ENCODE results near the gene ELMO1. TPM values are rescaled to one million over a fixed set of nuclear protein-coding genes. Genes with fewer than 3 reads are reported as not detected.

The ELMO1 gene
- polyA plus RNA-seq, 1 donor from 2014 or later: 86.5 TPM

DNA sequence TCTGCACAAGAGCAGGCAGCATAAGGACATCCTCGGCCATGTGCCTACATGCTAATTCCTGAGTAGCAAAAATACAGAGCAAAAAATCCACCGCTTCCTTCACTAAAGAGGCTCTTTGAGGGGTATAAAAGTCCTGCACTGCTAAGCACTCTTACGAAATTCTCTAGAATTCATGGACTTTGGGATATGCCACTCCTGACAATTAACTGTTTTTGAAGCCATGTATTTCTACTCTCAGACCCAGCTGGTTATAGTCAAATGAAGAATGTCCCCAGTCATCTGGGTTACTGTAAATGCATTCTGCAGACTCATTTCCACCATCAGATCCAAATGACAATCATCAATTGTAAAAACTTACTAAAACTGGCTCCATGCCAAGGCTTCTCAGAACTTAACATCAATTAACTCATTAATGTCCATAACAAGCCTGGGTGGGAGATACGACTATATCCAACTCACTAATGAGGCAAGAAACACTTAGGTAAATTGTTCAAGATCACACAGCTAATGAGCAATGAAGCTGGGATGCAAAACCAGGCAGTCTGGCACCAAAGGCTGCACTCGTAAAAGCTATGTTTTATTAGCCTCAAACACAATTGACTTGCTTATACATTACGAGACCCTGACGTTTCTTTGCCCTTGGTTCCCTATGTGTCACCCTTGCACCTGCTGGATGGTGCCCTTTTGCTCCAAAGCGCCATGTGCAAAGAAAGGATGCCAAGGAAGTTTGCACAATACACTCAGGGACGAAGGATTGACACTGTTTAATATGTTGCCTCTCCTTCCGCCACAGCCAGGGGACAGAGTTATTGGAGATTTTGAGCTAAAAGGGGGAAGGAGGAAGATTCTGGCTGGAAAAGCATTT is 250.4 kb downstream of the ELMO1 start:
- no peak overlapping the region for H3K27ac Mint-ChIP-seq
- no peaks in the 10 kb centered on the region for H3K27me3 Mint-ChIP-seq
- no peak overlapping the region for H3K4me3 Mint-ChIP-seq
- peaks cover 17 to 20% (median 19%) of the 10 kb centered on the region in 3 donors for H3K4me1 Mint-ChIP-seq
- H3K9me3 Mint-ChIP-seq: no peaks in the 10 kb centered on the region
- H3K36me3 Mint-ChIP-seq: no peaks in the 10 kb centered on the region

DNA sequence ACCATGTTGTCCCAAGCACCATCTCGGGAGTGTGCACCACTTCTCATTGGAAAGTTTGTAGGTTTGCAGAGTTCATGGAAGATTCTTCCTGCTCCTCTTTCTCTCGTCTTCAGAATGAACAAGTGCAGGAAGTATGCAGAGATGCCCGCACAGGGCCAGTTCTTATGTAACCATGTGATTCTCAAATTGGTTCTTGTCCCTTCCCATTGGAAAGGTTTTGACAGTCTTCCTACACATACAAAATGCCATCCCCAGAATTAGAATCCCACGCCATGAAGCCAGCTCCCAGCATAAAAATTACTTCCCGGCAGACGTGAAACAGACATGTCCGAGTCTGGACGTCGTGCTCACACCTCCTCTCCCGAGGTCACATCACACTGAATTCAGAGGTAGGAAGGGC is 251.6 kb downstream of the ELMO1 start:
- Mint-ChIP-seq H3K4me3 (no peak overlapping the region), H3K27me3 (no peaks in the 10 kb centered on the region), H3K4me1 (peaks cover 17 to 21% (median 20%) of the 10 kb centered on the region in 3 donors), H3K27ac (no peak overlapping the region), H3K9me3 (no peaks in the 10 kb centered on the region), H3K36me3 (no peaks in the 10 kb centered on the region)

DNA sequence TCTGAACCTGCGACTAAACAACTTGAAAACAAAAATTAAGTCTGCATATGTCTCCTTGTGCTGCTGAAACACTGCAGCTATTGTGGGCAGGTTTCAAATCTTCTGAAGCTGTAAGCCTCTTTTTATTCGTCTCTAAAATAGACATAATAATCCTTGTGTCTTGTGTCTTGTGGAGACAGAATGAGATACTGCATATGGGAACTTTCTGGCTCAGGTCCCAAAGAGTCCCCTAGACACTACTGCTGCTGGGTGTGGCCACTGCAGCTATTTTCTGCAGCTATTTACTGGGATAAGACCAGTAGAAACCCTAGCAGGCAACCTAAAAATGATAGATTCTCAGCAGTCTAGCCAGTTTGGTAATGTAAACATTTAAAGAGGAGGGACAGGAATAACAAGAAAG is 252.0 kb downstream of the ELMO1 start:
- H3K9me3 Mint-ChIP-seq: no peaks in the 10 kb centered on the region
- H3K27me3 Mint-ChIP-seq: no peaks in the 10 kb centered on the region
- H3K36me3 Mint-ChIP-seq: no peaks in the 10 kb centered on the region
- H3K4me1 Mint-ChIP-seq: peaks cover 17 to 20% (median 18%) of the 10 kb centered on the region in 3 donors
- H3K4me3 Mint-ChIP-seq: no peak overlapping the region
- H3K27ac Mint-ChIP-seq: peak overlapping the region in 1 of 3 donors; percentile 23

DNA sequence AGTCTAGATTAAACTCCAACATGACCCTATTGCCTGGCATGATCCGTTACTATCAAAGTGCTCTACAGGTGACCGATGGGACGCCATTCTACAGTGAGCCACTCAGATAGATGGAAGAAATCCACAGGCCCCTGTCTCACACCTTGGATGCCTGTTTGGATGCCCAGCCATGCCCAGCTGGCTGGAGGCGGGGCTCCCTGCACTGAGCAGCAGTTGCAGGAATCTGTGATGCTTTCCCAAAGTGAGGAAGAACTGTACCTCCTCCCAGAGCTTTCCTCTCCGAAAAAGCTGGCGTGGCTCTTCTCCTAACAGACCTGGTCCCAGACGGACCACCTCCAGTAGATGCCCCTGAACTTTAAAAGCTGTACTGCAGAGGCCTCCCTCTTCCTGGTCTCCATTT is 253.3 kb downstream of the ELMO1 start:
- Mint-ChIP-seq H3K36me3 (peaks cover 2% of the 10 kb centered on the region), H3K4me1 (peaks cover 10 to 14% (median 11%) of the 10 kb centered on the region in 3 donors), H3K9me3 (no peaks in the 10 kb centered on the region), H3K27me3 (no peaks in the 10 kb centered on the region), H3K4me3 (no peak overlapping the region), H3K27ac (no peak overlapping the region)

DNA sequence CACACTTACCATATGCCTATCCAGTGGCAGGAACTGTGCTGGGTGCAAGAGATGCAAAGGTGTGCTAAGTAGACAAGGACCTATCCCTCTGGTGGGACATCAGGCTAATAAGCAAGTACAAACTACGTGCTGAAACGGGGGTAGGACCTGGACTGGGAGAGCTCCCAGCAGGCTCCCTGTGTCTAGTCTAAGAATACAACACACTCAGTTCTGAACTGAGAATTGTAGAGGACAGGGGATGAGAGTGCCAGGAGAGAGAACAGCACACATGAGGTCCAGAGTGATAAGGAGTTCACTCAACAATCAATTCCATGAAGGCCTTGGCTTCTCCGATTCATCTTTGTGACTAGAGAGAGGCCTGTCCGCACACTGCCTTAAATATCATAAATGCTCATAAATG is 253.7 kb downstream of the ELMO1 start:
- peaks cover 2% of the 10 kb centered on the region for H3K36me3 Mint-ChIP-seq
- no peak overlapping the region for H3K4me3 Mint-ChIP-seq
- no peak overlapping the region for H3K27ac Mint-ChIP-seq

DNA sequence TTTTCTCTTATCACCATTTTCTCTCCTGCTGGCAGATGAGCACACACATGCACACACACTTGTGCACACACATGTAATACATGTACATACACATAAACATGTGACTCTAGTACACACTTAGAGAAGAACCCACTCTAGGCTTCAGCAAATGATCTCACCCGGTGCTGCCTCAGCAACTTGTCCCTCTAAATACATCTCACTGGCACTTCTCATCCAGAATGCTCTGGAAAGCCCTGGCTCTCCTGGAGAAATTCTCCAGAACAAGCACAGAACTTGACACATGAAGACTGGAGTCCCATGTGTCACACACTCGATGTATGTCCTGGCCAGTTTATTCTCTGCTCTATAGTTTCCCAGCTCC is 254.9 kb downstream of the ELMO1 start:
- no peak overlapping the region for H3K4me3 Mint-ChIP-seq
- peaks cover 2% of the 10 kb centered on the region for H3K36me3 Mint-ChIP-seq
- no peaks in the 10 kb centered on the region for H3K27me3 Mint-ChIP-seq
- peaks cover 2 to 8% (median 4%) of the 10 kb centered on the region in 3 donors for H3K4me1 Mint-ChIP-seq
- no peak overlapping the region for H3K27ac Mint-ChIP-seq
- no peaks in the 10 kb centered on the region for H3K9me3 Mint-ChIP-seq

More for the DNA sequence above, 253.7 kb downstream of the ELMO1 start:
- H3K9me3 Mint-ChIP-seq: no peaks in the 10 kb centered on the region
- H3K27me3 Mint-ChIP-seq: no peaks in the 10 kb centered on the region
- H3K4me1 Mint-ChIP-seq: peaks cover 7 to 11% (median 10%) of the 10 kb centered on the region in 3 donors

DNA sequence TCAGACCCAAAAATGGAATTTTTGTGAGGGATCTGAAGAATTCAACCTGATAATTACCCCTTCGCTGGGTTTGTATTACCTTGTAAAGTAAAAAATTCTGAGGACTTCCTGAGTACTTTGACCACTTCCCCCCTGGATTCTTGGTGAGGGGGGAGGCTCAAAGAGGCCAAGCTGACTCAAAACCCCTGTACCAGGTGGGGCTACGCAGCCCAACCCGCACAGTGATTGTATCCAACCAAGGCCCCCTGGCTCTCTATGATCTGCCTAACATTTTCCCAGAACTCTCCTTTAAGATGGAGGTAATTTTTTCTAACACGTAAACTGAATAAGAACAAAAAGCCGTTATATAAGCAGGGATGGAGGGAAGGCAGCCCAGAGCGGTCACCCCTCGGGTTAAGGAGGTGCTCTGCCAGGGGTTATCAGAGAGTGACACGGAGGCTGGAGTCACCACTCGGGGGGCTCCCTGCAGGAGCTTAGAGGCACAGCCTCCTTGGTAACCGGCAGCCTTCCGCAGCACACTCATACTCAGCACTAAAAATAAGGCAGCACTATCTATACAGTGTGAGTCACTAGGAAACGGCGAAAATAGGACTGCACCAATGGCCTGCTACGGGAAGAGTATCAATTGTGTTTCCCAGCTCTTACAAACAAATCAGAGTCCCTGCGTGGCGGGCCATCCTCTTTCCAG is 255.4 kb downstream of the ELMO1 start:
- no peak overlapping the region for H3K27ac Mint-ChIP-seq
- H3K27me3 Mint-ChIP-seq: no peaks in the 10 kb centered on the region
- no peak overlapping the region for H3K4me3 Mint-ChIP-seq
- peaks cover 2% of the 10 kb centered on the region for H3K36me3 Mint-ChIP-seq
- peaks cover 2 to 5% (median 5%) of the 10 kb centered on the region in 3 donors for H3K4me1 Mint-ChIP-seq
- no peaks in the 10 kb centered on the region for H3K9me3 Mint-ChIP-seq

DNA sequence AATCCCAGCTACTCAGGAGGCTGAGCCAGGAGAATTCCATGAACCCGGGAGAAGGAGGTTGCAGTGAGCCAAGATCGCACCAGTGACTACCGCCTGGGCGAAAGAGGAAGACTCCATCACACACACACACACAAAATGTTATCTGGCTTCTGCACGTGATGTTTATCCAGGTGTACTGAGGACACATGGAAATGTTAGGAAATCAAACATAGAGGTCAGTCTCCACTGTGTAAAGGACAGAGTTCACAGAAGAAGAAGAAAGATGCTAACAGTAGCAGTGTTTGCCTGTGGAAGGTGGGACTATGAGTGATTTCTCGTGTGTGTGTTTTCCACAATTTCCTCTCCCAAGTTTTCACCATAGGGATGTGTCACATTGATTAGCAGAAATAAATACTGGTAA is 256.9 kb downstream of the ELMO1 start:
- H3K9me3 Mint-ChIP-seq: no peaks in the 10 kb centered on the region
- no peak overlapping the region for H3K27ac Mint-ChIP-seq
- H3K27me3 Mint-ChIP-seq: no peaks in the 10 kb centered on the region
- no peak overlapping the region for H3K4me3 Mint-ChIP-seq
- peaks cover 2 to 10% (median 7%) of the 10 kb centered on the region in 3 donors for H3K4me1 Mint-ChIP-seq
- H3K36me3 Mint-ChIP-seq: peaks cover 2% of the 10 kb centered on the region

DNA sequence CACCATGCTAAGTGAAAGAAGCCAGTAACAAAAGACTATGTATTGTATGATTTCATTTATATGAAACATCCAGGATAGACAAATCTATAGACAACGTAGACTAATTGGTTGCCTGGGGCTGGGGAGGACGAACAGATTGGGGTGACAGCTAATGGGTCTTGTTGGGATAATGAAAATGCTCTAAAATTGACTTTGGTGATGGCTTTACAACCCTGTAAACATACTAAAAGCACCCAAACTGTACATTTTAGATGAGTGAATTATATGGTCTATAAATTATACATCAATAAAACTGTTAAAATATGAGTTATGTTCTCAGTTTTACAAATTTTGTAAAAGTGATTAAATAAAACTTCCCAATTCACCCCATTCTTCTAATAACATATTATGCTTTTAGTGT is 261.5 kb downstream of the ELMO1 start:
- Mint-ChIP-seq H3K4me1 (peaks cover 0 to 5% (median 3%) of the 10 kb centered on the region in 3 donors), H3K27ac (no peak overlapping the region), H3K27me3 (no peaks in the 10 kb centered on the region), H3K36me3 (peaks cover 2% of the 10 kb centered on the region), H3K4me3 (no peak overlapping the region), H3K9me3 (no peaks in the 10 kb centered on the region)

DNA sequence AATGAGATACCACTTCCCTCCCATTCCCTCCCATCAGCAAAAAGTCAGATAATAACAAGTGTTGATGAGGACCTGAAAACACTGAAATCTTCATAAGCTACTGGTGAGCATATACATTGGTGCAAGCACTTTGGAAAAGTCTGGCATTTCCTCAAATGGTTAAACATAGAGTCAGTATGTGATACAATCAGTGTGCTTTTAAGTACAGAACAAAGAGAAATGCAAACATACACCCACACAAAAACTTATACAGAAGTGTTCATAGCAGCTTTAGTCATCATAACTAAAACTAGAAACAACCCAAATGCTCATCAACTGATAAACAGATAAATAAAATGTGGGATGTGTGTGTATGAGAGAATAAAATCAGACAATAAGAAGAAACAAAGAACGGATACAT is 261.9 kb downstream of the ELMO1 start:
- H3K9me3 Mint-ChIP-seq: no peaks in the 10 kb centered on the region
- H3K4me1 Mint-ChIP-seq: peaks cover 0 to 5% (median 3%) of the 10 kb centered on the region in 3 donors
- H3K36me3 Mint-ChIP-seq: peaks cover 2% of the 10 kb centered on the region
- no peak overlapping the region for H3K4me3 Mint-ChIP-seq
- H3K27ac Mint-ChIP-seq: no peak overlapping the region
- no peaks in the 10 kb centered on the region for H3K27me3 Mint-ChIP-seq

DNA sequence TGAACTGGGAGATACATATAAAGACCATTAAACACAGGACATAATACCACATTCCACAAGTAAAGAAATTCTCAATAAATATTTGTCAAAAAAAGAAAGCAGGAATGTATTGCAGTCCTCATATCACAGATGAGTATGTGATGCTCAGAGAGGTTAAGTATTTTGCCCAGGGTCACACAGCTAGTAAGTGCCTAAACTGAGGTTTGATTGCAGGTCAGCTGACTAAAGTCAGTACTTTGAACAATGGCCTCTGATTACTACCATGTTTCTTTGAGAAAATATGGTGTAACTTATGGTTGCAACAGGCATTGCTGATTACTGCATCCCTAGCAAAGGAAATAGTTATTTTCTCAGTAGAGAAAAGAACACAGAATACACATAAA is 267.1 kb downstream of the ELMO1 start:
- no peaks in the 10 kb centered on the region for H3K27me3 Mint-ChIP-seq
- no peak overlapping the region for H3K4me3 Mint-ChIP-seq
- H3K27ac Mint-ChIP-seq: no peak overlapping the region
- H3K9me3 Mint-ChIP-seq: no peaks in the 10 kb centered on the region
- H3K36me3 Mint-ChIP-seq: peaks cover 8% of the 10 kb centered on the region
- H3K4me1 Mint-ChIP-seq: no peaks in the 10 kb centered on the region

DNA sequence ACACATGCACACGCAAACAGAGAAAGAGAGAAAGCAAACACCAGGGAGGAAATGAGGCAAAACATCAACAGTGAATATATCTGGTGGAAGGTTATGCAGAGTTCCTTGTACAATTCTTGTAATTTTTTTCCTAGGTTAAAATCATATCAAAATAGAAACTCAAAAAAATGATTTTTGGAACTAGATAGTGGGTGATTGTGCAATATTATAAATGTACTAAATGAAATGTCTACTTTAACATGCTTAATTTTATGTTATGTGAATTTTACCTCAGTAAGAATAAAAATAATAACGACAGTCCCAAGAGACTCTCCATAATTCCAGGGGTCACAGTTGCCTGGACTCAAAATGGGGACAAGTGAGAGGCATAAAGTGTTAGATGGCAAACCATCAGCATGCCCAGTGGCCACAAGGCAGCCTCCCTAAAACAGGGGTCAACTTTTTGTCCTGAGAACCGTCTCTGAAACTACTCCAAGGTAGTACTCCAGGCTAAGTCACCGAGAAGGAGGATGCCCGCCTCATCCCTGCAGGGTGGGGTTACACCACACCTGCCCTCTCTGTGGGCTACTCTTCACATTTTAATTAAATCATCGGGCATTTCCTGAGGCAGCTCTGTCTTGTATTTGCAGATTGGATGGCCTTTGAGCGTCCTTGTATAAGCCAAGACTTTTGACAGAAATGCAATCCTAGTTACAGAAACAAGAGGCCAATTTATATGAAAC is 267.7 kb downstream of the ELMO1 start:
- H3K4me3 Mint-ChIP-seq: no peak overlapping the region
- H3K9me3 Mint-ChIP-seq: no peaks in the 10 kb centered on the region
- peaks cover 0 to 2% (median 0%) of the 10 kb centered on the region in 3 donors for H3K4me1 Mint-ChIP-seq
- H3K27me3 Mint-ChIP-seq: no peaks in the 10 kb centered on the region
- H3K27ac Mint-ChIP-seq: no peak overlapping the region
- peaks cover 8% of the 10 kb centered on the region for H3K36me3 Mint-ChIP-seq

DNA sequence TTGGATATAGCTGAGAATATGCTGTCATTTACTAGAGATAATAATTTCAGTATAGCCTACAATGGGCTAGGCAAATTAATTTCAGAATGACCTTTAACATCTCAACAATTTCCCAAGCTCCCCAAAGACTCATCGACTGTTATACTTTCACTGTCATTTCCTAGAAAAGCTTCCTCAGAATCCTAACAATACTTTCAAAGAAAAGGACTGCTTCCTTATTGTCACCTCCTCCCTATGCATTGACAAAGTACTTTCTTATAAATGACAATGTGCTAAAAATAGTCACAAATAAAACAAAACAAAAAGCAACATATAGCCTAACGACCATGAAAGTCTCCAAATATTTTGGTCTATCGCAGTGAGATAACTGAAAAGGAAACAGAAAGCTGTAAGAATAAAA is 272.6 kb downstream of the ELMO1 start:
- H3K27ac Mint-ChIP-seq: no peak overlapping the region
- H3K27me3 Mint-ChIP-seq: no peaks in the 10 kb centered on the region
- H3K36me3 Mint-ChIP-seq: peaks cover 14% of the 10 kb centered on the region
- H3K4me1 Mint-ChIP-seq: peaks cover 0 to 2% (median 0%) of the 10 kb centered on the region in 3 donors
- H3K9me3 Mint-ChIP-seq: no peaks in the 10 kb centered on the region
- H3K4me3 Mint-ChIP-seq: no peak overlapping the region

DNA sequence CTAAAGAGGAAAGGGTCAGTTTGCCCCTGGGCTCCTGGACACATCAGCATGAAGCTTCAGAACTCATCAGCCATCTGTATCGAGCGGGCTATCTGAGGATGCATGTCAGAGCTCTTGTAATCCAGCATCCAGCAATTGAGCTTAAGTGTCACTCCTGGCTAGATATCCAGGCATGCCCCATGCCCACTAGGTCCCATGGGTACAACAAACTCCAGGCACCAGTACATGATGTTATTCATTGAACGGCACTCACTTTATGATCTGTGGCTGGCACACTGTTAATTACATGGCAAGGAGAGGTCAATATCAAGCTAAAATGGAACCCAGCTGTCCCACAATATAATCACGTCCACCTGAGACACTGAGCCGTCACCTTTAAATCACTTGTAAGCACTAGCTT is 274.2 kb downstream of the ELMO1 start:
- H3K36me3 Mint-ChIP-seq: peaks cover 13% of the 10 kb centered on the region
- no peaks in the 10 kb centered on the region for H3K27me3 Mint-ChIP-seq
- no peak overlapping the region for H3K4me3 Mint-ChIP-seq
- H3K9me3 Mint-ChIP-seq: no peaks in the 10 kb centered on the region
- H3K27ac Mint-ChIP-seq: no peak overlapping the region
- peaks cover 0 to 2% (median 0%) of the 10 kb centered on the region in 3 donors for H3K4me1 Mint-ChIP-seq

DNA sequence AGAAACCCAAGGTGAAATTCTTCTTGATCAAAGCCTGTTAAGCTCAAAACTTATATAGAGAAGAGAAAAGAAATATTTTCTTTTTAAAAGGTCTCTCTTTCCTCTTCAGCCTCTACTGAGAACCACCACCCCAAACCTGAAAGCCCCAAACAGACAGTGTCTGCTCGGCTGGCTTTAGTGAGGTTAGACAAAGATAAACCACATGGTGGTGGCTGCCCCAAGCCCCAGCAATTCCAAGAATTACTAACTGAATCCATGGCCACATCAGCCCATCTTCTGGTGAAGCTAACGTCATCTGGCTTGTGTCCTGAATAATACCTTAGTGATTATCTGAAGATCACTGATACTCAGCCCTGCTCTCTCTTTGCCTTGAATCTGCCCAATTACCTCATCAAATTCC is 275.0 kb downstream of the ELMO1 start:
- no peaks in the 10 kb centered on the region for H3K27me3 Mint-ChIP-seq
- H3K36me3 Mint-ChIP-seq: peaks cover 14% of the 10 kb centered on the region
- no peak overlapping the region for H3K27ac Mint-ChIP-seq
- no peak overlapping the region for H3K4me3 Mint-ChIP-seq
- no peaks in the 10 kb centered on the region for H3K9me3 Mint-ChIP-seq
- peaks cover 0 to 2% (median 0%) of the 10 kb centered on the region in 3 donors for H3K4me1 Mint-ChIP-seq

Data from IgD-negative memory B cell (primary cell).